ENCODE data around the gene MDFIC. TPM values are rescaled to one million over a fixed set of nuclear protein-coding genes. Genes with fewer than 3 reads are reported as not detected.

MDFIC gene
- total and polyA plus RNA-seq, 10 donors: 22.1 to 97.3 (median 50.8) TPM

DNA sequence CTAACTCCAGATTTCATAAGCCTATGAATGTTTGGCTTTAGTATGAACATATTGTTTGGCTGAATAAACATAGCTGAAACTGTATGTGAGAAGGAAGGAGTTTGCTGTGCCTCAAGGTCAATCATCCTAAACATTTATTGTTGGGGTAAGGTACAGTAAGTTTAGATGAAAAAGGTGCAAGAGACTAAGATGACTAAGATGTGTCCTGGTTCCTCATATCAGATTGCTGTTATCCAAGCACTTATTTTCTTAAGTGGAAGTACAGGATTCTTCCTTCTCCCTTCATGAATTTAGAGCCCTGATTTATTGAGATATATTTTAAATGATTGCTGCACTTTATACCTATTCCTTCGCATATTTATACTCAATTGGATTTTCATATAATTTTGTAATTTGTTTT is 12.2 kb downstream of the MDFIC start:
- Histone ChIP-seq H3K36me3 (no peaks in the 10 kb centered on the region), H3K27me3 (replicated peaks in 1 of 7) (no peaks in the 10 kb centered on the region), H3K4me3 (no peak overlapping the region), H3K9me3 (no peaks in the 10 kb centered on the region), H3K27ac (peak overlapping the region in 7 of 8 donors; percentile 37 to 97 (median 79)), H3K4me1 (peaks cover 44 to 95% (median 81%) of the 10 kb centered on the region in 6 donors)
- TF ChIP-seq POLR2AphosphoS5 (IDR thresholded peaks at IDR 0.05) (no peak), POLR2A (IDR thresholded peaks at IDR 0.05) (no peak)
- TF ChIP-seq, protein P1, sequence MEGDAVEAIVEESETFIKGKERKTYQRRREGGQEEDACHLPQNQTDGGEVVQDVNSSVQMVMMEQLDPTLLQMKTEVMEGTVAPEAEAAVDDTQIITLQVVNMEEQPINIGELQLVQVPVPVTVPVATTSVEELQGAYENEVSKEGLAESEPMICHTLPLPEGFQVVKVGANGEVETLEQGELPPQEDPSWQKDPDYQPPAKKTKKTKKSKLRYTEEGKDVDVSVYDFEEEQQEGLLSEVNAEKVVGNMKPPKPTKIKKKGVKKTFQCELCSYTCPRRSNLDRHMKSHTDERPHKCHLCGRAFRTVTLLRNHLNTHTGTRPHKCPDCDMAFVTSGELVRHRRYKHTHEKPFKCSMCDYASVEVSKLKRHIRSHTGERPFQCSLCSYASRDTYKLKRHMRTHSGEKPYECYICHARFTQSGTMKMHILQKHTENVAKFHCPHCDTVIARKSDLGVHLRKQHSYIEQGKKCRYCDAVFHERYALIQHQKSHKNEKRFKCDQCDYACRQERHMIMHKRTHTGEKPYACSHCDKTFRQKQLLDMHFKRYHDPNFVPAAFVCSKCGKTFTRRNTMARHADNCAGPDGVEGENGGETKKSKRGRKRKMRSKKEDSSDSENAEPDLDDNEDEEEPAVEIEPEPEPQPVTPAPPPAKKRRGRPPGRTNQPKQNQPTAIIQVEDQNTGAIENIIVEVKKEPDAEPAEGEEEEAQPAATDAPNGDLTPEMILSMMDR (IDR thresholded peaks at IDR 0.05 in 8 of 11, conservative IDR thresholded peaks at IDR 0.05 in 3 of 11): no peak
- intact Hi-C loops (cut with DNase I; ENCODE audit: low total_unique reads): no loop called here
- 85 to 95% (median 87%) methylated on average over 1 of the region's 1 CpG for WGBS, 5 donors
- no peak for DNase-seq

DNA sequence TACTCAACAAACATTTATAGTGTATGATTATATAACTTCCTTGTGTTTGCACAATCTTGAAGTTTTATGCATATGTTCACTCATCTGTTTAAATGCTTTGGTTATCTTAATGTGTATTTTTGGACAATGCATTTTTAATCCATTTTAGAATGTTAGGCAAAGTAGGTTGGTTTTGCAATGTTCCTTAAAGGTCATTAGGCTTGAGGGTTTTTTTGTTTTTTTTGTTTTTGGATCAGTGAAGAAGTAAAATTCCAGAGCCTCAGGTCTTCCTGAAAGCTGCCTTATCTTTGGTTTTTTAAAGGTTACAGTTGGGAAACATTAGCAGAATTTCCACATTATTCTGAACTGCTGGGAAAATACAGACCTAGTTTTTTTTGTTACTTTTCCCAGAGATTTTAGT is 12.8 kb downstream of the MDFIC start:
- Histone ChIP-seq H3K4me1 (peaks cover 41 to 95% (median 79%) of the 10 kb centered on the region in 6 donors), H3K36me3 (no peaks in the 10 kb centered on the region), H3K27ac (peak overlapping the region in 6 of 8 donors; percentile 18 to 97 (median 80)), H3K9me3 (no peaks in the 10 kb centered on the region), H3K4me3 (no peak overlapping the region), H3K27me3 (replicated peaks in 1 of 7) (no peaks in the 10 kb centered on the region)
- TF ChIP-seq, protein P1 (IDR thresholded peaks at IDR 0.05 in 8 of 11, conservative IDR thresholded peaks at IDR 0.05 in 3 of 11): no peak
- TF ChIP-seq POLR2AphosphoS5 (IDR thresholded peaks at IDR 0.05): no peak
- no peak for TF ChIP-seq POLR2A (IDR thresholded peaks at IDR 0.05)
- intact Hi-C loops (cut with DNase I; ENCODE audit: low total_unique reads): no loop called here
- DNase-seq: no peak

DNA sequence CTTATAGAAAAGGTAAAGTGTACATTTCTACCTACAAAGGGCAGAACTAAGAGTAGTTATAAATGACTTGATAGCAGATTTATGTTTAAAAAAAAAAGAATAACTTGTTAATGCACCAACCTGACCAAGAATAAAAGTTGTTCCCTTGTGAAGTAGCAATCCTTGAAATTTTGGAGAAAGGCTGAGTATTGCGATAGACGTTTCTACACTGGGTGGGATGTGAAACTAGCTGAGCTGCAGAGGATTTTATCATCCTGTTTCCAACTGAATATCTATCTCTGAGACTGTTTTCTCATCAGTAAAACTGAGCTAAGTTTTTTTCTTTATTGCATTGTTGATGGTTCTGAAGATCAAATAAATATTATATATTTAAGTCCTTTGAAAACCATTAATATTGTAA is 14.6 kb downstream of the MDFIC start:
- Histone ChIP-seq H3K9me3 (no peaks in the 10 kb centered on the region), H3K27ac (peak overlapping the region in 1 of 8 donors; percentile 44), H3K4me1 (peaks cover 28 to 95% (median 67%) of the 10 kb centered on the region in 6 donors), H3K4me3 (no peak overlapping the region), H3K27me3 (replicated peaks in 1 of 7) (no peaks in the 10 kb centered on the region), H3K36me3 (no peaks in the 10 kb centered on the region)
- intact Hi-C loops (cut with DNase I; ENCODE audit: low total_unique reads): no loop called here
- TF ChIP-seq POLR2AphosphoS5 (IDR thresholded peaks at IDR 0.05) (no peak), POLR2A (IDR thresholded peaks at IDR 0.05) (no peak)
- TF ChIP-seq, protein P1 (IDR thresholded peaks at IDR 0.05 in 8 of 11, conservative IDR thresholded peaks at IDR 0.05 in 3 of 11): no peak
- 42 to 64% (median 49%) methylated on average over 2 of the region's 2 CpGs for WGBS, 5 donors
- no peak for DNase-seq

DNA sequence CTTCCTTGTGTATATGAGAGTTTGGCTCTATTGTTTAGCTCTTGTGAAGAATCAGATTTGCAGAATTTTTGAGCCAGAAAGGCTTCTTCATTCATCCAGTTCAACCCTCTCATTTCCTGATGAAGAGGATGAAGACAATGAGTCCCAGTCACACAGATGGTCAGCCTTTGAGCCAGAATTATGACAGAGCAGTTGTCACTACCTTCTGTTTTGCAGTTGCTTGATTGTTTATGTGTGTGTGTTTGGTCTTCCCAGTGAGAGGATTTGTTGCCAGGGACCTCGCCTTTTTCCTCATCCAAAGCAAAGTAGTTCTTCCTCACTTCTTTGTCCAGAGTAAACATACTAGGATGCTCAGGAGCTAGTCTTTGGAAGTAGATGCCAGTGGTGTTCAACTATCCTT is 15.6 kb downstream of the MDFIC start:
- H3K27me3 ChIP-seq (replicated peaks in 1 of 7): no peaks in the 10 kb centered on the region
- H3K4me1 ChIP-seq: peaks cover 24 to 95% (median 64%) of the 10 kb centered on the region in 6 donors
- H3K9me3 ChIP-seq: no peaks in the 10 kb centered on the region
- WGBS, 5 donors: 81 to 100% (median 98%) methylated on average over 1 of the region's 1 CpG
- H3K27ac ChIP-seq: no peak overlapping the region
- intact Hi-C loops (cut with DNase I; ENCODE audit: low total_unique reads): no loop called here
- no peak overlapping the region for H3K4me3 ChIP-seq
- no peaks in the 10 kb centered on the region for H3K36me3 ChIP-seq
- no peak for TF ChIP-seq POLR2A (IDR thresholded peaks at IDR 0.05)
- no peak for TF ChIP-seq POLR2AphosphoS5 (IDR thresholded peaks at IDR 0.05)
- TF ChIP-seq, protein P1 (IDR thresholded peaks at IDR 0.05 in 8 of 11, conservative IDR thresholded peaks at IDR 0.05 in 3 of 11): no peak
- DNase-seq: no peak
